ENCODE data around the gene MEIOB.

The MEIOB gene

GRCh38 chr16:1789643-1790045, 82.3 kb downstream of the MEIOB start:
- no peak for DNase-seq (ENCODE audit: low read depth)
- TF ChIP-seq, protein P1, sequence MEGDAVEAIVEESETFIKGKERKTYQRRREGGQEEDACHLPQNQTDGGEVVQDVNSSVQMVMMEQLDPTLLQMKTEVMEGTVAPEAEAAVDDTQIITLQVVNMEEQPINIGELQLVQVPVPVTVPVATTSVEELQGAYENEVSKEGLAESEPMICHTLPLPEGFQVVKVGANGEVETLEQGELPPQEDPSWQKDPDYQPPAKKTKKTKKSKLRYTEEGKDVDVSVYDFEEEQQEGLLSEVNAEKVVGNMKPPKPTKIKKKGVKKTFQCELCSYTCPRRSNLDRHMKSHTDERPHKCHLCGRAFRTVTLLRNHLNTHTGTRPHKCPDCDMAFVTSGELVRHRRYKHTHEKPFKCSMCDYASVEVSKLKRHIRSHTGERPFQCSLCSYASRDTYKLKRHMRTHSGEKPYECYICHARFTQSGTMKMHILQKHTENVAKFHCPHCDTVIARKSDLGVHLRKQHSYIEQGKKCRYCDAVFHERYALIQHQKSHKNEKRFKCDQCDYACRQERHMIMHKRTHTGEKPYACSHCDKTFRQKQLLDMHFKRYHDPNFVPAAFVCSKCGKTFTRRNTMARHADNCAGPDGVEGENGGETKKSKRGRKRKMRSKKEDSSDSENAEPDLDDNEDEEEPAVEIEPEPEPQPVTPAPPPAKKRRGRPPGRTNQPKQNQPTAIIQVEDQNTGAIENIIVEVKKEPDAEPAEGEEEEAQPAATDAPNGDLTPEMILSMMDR (IDR thresholded peaks at IDR 0.05; ENCODE audit: low read depth, low read length, missing control alignments), result no peak
- no peak overlapping the region for H3K4me3 ChIP-seq (ENCODE audit: low read depth, low read length)

DNA sequence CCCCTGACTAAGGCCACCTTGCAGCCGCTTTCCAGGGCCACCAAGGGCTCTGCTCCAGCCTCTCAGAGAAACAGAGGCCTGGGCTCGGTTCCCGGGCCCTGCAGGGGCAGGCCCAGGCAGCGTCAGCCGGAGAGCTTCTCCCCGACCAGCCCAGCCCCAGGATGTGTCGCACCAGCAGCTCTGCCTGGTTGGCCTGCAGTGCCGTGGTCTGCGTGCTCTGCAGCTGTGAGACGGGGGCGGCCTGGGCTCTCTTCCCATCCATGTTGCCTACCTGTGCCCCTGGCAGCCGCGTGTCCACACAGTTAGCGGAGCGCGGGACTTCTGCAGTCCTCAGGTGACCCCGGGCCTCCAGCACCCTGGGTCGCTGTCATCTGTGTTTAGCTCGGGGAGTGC, 83.3 kb downstream of the MEIOB start:
- TF ChIP-seq, protein P1 (IDR thresholded peaks at IDR 0.05; ENCODE audit: low read depth, low read length, missing control alignments), result no peak
- H3K4me3 ChIP-seq (ENCODE audit: low read depth, low read length), result no peak overlapping the region
- no peak for DNase-seq (ENCODE audit: low read depth)

GRCh38 chr16:1788095-1788707, 83.8 kb downstream of the MEIOB start:
- H3K4me3 ChIP-seq (ENCODE audit: low read depth, low read length), result no peak overlapping the region
- TF ChIP-seq, protein P1 (IDR thresholded peaks at IDR 0.05; ENCODE audit: low read depth, low read length, missing control alignments), result no peak
- no peak for DNase-seq (ENCODE audit: low read depth)

DNA sequence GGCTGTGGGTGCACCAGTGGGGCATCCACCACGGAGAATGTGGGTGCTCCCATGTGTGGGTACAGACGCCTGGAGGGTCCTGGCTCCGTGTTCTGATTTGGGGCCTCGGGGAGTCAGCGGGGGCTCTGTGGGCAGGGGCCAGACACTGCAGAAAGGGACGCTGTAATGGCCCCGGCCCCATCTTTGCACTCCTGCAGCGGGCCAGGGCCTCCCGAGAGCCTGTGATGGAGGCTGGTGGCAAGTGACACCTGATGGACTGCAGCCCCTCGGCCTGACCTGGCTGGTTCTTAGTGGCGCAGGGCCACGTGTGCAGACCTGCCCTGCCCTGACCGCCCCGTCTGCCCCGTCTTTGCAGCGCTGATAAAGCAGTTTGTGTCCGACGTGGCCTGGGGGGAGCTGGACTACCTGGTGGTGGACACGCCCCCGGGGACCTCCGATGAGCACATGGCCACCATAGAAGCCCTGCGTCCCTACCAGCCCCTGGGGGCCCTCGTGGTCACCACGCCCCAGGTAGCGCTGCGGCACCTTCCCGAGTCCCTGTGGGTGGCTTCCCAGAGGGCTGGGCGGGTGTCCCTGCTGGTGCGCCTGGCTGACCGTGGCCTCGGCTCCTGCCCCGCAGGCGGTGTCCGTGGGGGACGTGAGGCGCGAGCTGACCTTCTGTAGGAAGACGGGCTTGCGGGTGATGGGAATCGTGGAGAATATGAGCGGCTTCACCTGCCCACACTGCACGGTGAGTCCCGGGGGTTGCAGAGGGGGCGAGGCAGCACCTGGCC, 84.5 kb downstream of the MEIOB start:
- TF ChIP-seq, protein P1 (IDR thresholded peaks at IDR 0.05; ENCODE audit: low read depth, low read length, missing control alignments), result no peak
- H3K4me3 ChIP-seq (ENCODE audit: low read depth, low read length), result no peak overlapping the region
- DNase-seq (ENCODE audit: low read depth), result no peak

- DNase-seq (ENCODE audit: low read depth), result no peak
- TF ChIP-seq, protein P1 (IDR thresholded peaks at IDR 0.05; ENCODE audit: low read depth, low read length, missing control alignments), result no peak
- H3K4me3 ChIP-seq (ENCODE audit: low read depth, low read length), result no peak overlapping the region
Observed at GRCh38 chr16:1787056-1787321, 85.0 kb downstream of the MEIOB start.

GRCh38 chr16:1786242-1787055, 85.5 kb downstream of the MEIOB start:
- TF ChIP-seq, protein P1 (IDR thresholded peaks at IDR 0.05; ENCODE audit: low read depth, low read length, missing control alignments), result no peak
- no peak for DNase-seq (ENCODE audit: low read depth)
- H3K4me3 ChIP-seq (ENCODE audit: low read depth, low read length), result no peak overlapping the region
